DMS 273 (cell line): ENCODE results near the gene PLCG2.
"Not testable (repeated sequence)": the region's sequence is repeated elsewhere in the genome, so short reads cannot be mapped to it uniquely, and the experiment has no call there.

ENCODE experiments used
- DNase-seq: peaks from one replicate; lab custom pipeline; 2025; ENCODE audit not compliant: unreplicated experiment; lab: John Stamatoyannopoulos, UW

Gene PLCG2

GRCh38 chr16:81778861-81779535 lies at the start of gene PLCG2:
Gene PLCG2 (plus strand): TSS chr16:81779291. CDS start chr16:81785990, 6,699 bp downstream.
- peak; percentile 89 for DNase-seq

GRCh38 chr16:81729451-81729850 lies 49.6 kb upstream of the PLCG2 start:
- DNase-seq, result no peak

DNA sequence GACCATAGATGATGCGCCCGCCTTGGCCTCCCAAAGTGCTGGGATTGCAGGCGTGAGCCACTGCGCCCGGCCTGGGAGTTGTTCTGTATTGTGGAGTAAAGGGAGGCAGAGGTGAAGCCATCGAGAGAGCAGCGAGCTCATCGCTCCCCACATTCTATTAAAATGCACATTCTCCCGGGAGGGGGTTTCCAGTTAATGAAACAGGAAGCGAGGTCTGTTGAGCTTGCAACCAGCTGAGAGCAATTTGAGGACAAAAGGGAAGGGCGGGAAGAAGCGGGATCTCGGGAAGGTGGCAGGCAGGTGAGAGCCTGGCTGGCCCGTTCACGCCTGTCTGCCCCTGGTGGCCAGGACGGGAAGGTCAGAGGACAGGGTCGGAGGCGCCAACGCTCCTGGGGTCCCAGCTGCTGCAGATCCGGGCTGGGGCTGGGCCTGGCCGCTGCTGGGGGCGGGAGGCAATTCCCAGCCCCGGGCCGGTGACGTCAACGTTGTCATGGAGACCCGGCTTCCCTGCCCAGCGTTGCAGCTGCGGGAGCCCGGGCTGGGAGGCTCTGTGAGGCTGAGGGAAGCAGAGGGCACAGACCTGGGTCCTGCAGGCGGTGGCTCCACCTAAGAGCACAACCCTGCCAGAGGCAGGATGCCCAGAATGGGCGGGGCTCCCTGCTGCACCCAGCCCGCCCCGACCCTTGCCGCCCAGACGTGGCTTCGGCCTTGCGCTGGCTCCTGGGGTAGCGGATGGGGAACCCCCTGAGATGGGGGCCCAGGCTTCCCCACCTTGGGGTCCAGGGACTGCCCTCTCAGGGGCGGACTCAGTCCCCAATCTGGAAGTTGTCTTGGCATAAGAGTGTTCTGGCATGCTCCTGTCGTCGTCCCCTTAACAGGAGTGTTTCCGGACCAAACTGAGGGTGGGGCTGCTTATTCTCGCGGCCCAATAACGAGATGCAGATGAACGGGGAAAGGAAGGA lies 48.7 kb upstream of the PLCG2 start:
- DNase-seq, result peak; percentile 97

DNA sequence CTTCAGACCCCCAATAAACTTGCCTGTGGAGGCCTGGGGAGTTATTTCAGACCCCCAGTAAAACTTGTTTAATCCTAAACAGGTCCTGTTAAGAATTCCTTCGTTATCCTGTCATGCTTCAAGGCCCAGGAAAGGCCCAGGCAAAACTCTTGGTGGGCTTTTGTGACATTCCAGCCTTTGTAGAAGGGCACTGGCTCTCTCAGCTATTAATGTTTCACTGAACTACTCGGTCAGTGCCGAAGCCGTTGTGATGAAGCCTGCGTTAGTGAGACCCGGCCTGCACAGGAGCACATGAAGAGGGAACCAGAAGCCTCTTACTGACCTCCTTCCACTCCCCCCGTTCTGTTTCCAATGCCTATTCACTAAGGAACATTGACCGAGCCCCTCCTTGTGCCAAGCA lies 47.4 kb upstream of the PLCG2 start:
- DNase-seq, result no peak

DNA sequence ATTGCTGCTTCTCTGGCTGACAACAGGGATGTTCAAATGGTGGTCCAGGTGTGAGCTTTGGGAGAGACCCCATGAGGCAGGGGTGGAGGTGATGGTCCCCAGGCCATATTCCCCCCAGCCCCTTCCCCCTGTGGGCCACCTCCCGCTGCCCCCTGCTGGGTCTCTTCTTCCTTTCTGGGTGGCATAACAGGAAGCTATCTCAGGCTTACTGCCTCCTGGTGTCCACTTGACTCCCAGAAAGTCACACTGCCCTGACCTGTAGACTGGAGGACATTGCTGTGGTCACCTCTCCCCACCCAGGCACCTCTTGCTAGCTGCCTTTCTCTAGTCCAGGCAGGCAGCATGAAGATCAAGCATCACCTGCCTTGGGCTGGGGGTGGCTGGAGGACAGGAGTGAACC lies 46.4 kb upstream of the PLCG2 start:
- DNase-seq, result no peak

- no peak for DNase-seq
Observed at GRCh38 chr16:81733295-81733694, 45.8 kb upstream of the PLCG2 start.

- DNase-seq, result no peak
Observed at GRCh38 chr16:81734632-81735434, 44.3 kb upstream of the PLCG2 start.

GRCh38 chr16:81737885-81738536 lies 41.1 kb upstream of the PLCG2 start:
- peak; percentile 91 for DNase-seq

GRCh38 chr16:81738783-81739496 lies 40.2 kb upstream of the PLCG2 start:
- peak; percentile 50 for DNase-seq

DNA sequence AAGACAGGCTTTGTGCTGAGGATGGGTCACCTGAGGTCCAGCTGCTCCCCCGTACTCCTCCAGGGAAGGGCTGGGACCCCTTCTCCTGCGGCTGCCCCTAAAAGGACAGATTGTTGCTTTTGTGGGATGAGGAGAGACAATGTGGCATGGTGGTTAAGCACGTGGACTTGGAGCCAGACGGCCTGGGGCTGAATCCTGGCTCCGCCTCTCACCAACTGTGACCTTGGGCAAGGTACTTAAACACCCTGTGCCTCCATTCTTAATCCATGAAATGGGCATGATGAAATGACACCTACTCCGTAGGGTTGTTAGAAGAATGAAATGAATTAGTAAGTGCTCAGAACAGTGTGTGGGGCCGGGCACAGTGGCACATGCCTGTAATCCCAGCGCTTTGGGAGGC lies 39.6 kb upstream of the PLCG2 start:
- DNase-seq, result no peak

DNA sequence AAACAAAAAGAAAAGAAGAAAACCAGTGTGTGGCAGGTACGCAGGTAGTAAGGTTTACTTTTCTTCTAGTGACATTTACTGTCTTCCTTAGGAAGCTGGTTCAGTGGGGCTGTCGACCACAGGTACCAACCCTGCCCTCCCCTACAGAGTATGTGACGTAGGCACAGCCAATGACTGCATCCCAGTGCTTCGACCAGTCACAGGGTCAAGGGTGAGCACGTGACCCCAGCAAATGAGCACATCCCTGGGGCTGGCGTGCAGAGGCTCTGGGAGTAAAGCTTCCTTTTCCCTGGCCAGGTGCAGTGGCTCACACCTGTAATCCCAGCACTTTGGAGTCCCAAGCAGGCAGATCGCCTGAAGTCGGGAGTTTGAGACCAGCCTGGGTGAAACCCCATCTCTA lies 38.9 kb upstream of the PLCG2 start:
- no peak for DNase-seq

GRCh38 chr16:81741430-81741770 lies 37.7 kb upstream of the PLCG2 start:
- not testable (repeated sequence) for DNase-seq

DNA sequence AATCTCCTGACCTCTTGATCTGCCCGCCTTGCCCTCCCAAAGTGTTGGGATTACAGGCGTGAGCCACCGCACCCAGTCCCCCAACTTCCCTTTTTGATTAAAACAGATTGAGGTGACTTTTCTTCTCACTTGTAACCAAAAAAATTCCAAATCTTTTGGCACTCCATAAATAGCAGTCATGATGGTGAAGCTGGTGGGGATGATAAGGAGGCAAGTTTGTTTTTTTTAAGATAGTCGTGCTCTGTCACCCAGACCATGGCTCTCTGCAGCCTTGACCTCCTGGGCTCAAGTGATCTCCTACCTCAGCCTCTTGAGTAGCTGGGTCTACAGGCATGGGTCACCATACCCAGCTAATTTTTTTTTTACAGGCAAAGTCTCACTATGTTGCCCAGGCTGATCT lies 34.7 kb upstream of the PLCG2 start:
- DNase-seq, result no peak

- no peak for DNase-seq
Observed at GRCh38 chr16:81744911-81745310, 34.2 kb upstream of the PLCG2 start.

- DNase-seq, result peak; percentile 75
Observed at GRCh38 chr16:81745704-81746558, 33.2 kb upstream of the PLCG2 start.

DNA sequence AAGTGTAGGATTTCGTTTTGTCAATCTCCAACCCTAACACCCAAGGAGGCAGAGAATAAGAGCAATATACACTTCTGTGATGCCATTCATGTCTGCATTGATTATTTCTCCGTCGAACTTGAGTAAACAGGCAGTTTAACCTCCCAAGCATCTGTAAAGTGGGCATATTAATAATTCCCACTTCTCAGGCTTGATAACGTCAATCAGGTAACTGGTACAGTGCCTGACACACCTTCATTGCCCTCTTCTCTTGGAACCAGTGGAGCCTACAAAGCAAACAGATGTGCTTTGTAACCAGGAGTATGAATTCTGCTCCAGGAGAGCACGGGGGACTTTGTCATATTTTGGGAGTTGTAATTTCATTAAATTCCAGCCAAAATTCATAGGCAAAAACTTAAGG lies 32.5 kb upstream of the PLCG2 start:
- DNase-seq, result no peak

DNA sequence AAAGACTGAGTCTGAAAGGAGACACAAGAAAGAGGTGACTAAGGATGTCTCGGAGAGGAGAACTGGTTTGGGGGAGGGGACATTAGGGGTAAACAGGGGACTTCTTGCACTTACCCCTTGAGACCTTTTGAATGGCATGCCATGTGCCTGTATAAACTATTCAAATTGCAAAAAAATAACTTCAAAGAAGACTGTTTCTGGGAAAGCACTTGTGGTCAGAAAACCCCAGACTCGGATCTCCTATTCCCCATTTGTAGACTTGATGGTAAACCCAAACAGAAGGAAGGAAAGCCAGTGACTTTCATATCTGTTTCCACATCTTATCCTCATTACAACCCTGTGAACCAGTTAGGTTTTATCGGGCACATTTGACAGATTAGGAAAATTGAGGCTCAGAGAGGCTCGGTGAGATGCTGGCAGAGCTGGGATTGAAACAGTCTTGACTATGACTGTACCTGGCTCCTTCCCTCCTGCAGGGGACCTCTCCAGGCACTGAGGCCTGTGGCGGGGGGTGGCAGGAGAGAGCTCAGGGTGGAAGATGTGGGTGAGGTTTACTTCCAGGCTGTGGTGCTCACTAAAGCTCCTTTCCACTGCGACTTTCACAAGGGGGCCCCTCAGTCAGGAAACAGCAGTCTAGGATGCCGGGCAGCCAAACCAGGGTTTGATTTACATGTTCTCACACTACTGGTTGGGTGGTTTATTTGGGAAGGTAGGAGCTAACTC lies 30.5 kb upstream of the PLCG2 start:
- no peak for DNase-seq

DNA sequence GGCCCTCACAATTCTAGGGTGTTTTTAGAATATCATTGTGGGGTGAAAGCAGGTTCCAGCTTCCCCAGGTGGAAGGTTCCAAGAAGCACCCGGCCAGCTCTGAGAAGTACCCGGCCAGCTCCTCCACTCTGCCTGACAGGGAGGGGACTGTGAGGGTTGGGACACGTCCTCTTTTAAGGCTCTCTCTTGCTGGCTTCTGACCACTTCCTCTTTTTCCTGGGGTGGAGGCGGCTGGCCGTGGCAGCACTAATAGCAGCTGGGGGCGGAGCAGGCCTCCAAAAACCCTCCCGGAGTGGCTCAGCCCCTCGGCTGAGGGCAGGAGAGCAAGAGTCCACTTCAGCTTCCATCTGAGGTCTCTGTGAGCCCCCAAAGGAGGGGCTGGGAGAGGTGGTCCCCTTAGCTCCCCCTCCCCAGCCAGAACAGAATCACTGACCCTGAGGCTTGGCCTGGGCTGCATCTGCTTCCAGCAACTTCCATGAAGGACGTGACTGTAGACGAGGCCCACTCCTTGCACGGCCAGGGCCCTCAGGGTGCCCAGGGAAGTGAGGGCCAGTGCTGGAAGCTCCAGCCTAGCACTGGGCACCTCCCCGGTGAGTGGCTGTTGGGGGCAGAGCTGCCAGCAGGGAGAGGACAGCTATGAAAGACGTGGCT lies 26.7 kb upstream of the PLCG2 start:
- no peak for DNase-seq
